ENCODE measurements around the gene PTER.
A peak's percentile ranks its signal among the peaks of the same experiment; 100 is the strongest.

PTER gene

GRCh38 chr10:16470747-16471146 is 33.9 kb downstream of the PTER start:
- DNase-seq (ENCODE audit: low read depth in 2 of 2, low spot score in 1 of 2): peak; percentile 3 to 14

GRCh38 chr10:16472828-16473227 is 36.0 kb downstream of the PTER start:
- DNase-seq (ENCODE audit: low read depth in 2 of 2, low spot score in 1 of 2): no peak

GRCh38 chr10:16477757-16478156 is 40.9 kb downstream of the PTER start:
- no peak for DNase-seq (ENCODE audit: low read depth in 2 of 2, low spot score in 1 of 2)

- DNase-seq (ENCODE audit: low read depth in 2 of 2, low spot score in 1 of 2): no peak
Observed at GRCh38 chr10:16478801-16479200, 42.0 kb downstream of the PTER start.

- no peak for DNase-seq (ENCODE audit: low read depth in 2 of 2, low spot score in 1 of 2)
Observed at GRCh38 chr10:16481052-16481728, 44.4 kb downstream of the PTER start.

- DNase-seq (ENCODE audit: low read depth in 2 of 2, low spot score in 1 of 2): no peak
Observed at GRCh38 chr10:16483241-16483917, 46.6 kb downstream of the PTER start.

- no peak for DNase-seq (ENCODE audit: low read depth in 2 of 2, low spot score in 1 of 2)
Observed at GRCh38 chr10:16490511-16490910, 53.7 kb downstream of the PTER start.

- DNase-seq (ENCODE audit: low read depth in 2 of 2, low spot score in 1 of 2): no peak
Observed at GRCh38 chr10:16491933-16492332, 55.1 kb downstream of the PTER start.

GRCh38 chr10:16493884-16494536 is 57.2 kb downstream of the PTER start:
- no peak for DNase-seq (ENCODE audit: low read depth in 2 of 2, low spot score in 1 of 2)

GRCh38 chr10:16497911-16498310 is 61.1 kb downstream of the PTER start:
- no peak for DNase-seq (ENCODE audit: low read depth in 2 of 2, low spot score in 1 of 2)

GRCh38 chr10:16505161-16505560 is 68.4 kb downstream of the PTER start:
- no peak for DNase-seq (ENCODE audit: low read depth in 2 of 2, low spot score in 1 of 2)

GRCh38 chr10:16509996-16510395 is 73.2 kb downstream of the PTER start:
- DNase-seq (ENCODE audit: low read depth in 2 of 2, low spot score in 1 of 2): no peak

GRCh38 chr10:16510843-16511242 is 74.0 kb downstream of the PTER start:
- DNase-seq (ENCODE audit: low read depth in 2 of 2, low spot score in 1 of 2): no peak

GRCh38 chr10:16518822-16519221 is 82.0 kb downstream of the PTER start:
- no peak for DNase-seq (ENCODE audit: low read depth in 2 of 2, low spot score in 1 of 2)

GRCh38 chr10:16519250-16519907 is 82.6 kb downstream of the PTER start:
- DNase-seq (ENCODE audit: low read depth in 2 of 2, low spot score in 1 of 2): no peak

- DNase-seq (ENCODE audit: low read depth in 2 of 2, low spot score in 1 of 2): no peak
Observed at GRCh38 chr10:16519908-16520861, 83.4 kb downstream of the PTER start.

GRCh38 chr10:16520900-16521299 is 84.1 kb downstream of the PTER start:
- no peak for DNase-seq (ENCODE audit: low read depth in 2 of 2, low spot score in 1 of 2)

- DNase-seq (ENCODE audit: low read depth in 2 of 2, low spot score in 1 of 2): no peak
Observed at GRCh38 chr10:16521311-16522016, 84.7 kb downstream of the PTER start, which contains the start of gene C1QL3. Gene C1QL3, minus strand, starts transcription at chr10:16521879. Its CDS starts 814 bp downstream, at chr10:16521065.

- DNase-seq (ENCODE audit: low read depth in 2 of 2, low spot score in 1 of 2): no peak
Observed at GRCh38 chr10:16527452-16527851, 90.6 kb downstream of the PTER start.

GRCh38 chr10:16529853-16530252 is 93.0 kb downstream of the PTER start:
- no peak for DNase-seq (ENCODE audit: low read depth in 2 of 2, low spot score in 1 of 2)
